ENCODE results near the gene KLHL29.

DNA sequence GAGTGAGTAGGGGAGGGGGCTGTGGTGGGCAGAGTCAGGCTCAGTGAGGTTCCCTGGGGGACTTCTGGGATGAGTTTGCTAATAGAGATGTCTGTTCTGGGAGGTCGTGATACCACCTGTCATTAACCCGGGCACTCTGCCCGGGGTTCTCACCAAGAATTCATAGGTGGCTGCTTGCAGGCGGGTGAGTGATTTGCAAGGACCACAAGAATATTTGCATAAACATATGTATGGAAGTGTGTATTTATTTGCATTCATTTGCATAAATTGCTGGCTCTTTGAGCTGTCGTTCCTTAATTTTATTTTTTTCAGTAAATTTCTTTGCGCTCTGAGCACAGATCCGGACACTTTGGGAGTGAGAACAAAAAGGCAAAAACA lies 282.0 kb downstream of the KLHL29 start:
- no peak for TF ChIP-seq POLR2AphosphoS5 (IDR thresholded peaks at IDR 0.05; ENCODE audit: low read depth, low read length)
- TF ChIP-seq, protein P1, sequence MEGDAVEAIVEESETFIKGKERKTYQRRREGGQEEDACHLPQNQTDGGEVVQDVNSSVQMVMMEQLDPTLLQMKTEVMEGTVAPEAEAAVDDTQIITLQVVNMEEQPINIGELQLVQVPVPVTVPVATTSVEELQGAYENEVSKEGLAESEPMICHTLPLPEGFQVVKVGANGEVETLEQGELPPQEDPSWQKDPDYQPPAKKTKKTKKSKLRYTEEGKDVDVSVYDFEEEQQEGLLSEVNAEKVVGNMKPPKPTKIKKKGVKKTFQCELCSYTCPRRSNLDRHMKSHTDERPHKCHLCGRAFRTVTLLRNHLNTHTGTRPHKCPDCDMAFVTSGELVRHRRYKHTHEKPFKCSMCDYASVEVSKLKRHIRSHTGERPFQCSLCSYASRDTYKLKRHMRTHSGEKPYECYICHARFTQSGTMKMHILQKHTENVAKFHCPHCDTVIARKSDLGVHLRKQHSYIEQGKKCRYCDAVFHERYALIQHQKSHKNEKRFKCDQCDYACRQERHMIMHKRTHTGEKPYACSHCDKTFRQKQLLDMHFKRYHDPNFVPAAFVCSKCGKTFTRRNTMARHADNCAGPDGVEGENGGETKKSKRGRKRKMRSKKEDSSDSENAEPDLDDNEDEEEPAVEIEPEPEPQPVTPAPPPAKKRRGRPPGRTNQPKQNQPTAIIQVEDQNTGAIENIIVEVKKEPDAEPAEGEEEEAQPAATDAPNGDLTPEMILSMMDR (IDR thresholded peaks at IDR 0.05): no peak
- no peak for TF ChIP-seq SIN3A (IDR thresholded peaks at IDR 0.05; ENCODE audit: borderline replicate concordance, insufficient read depth, low read depth, low read length)
- TF ChIP-seq TCF7L2 (IDR thresholded peaks at IDR 0.05; ENCODE audit: low read depth, low read length): no peak

Data from Panc1 (cell line).